NCI-H2081 (cell line): ENCODE results near the gene TMPRSS4.

Experiments
- DNase-seq, 2 experiments: peaks; one replicate each; lab custom pipeline; 2025; lab: John Stamatoyannopoulos, UW

Gene TMPRSS4

DNA sequence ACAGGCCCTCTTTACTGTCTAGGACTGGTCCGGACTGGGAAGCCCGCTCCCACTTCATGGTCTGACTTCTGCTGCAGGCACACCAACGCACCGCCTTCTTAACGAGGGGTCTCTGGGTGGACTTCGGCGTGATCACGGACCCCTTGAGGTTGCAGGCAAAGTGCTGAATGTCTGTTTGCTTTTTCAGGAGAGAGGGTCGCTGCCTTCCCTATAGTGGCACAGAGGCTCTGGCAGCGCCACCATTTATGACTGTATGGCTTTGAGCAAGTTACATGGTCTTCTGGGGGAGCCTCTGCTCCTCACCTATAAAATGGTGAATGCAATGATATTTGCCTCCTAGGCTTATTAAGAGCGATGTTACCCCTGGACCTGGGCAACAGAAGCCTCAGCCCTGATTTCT lies 77.1 kb downstream of the TMPRSS4 start:
- DNase-seq = no peak

DNA sequence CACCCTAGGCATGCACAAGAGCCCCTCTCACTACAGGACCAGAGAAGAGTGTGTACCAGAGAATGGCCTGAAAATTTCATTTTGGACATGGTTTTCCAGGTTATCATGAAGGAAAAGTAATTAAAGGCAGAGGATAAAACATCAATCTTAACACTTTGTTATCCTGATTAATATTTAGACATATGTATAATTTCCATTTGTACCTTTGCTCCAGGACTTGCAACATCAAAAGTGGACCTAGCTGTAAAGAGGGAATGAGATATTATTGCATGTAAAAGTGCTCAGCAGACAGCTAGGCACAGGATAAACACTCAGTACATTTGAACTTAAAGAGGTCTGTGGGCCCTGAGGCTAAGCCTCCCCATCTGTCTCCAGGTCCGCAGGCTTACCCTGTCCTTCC lies 77.8 kb downstream of the TMPRSS4 start:
- DNase-seq = no peak

DNA sequence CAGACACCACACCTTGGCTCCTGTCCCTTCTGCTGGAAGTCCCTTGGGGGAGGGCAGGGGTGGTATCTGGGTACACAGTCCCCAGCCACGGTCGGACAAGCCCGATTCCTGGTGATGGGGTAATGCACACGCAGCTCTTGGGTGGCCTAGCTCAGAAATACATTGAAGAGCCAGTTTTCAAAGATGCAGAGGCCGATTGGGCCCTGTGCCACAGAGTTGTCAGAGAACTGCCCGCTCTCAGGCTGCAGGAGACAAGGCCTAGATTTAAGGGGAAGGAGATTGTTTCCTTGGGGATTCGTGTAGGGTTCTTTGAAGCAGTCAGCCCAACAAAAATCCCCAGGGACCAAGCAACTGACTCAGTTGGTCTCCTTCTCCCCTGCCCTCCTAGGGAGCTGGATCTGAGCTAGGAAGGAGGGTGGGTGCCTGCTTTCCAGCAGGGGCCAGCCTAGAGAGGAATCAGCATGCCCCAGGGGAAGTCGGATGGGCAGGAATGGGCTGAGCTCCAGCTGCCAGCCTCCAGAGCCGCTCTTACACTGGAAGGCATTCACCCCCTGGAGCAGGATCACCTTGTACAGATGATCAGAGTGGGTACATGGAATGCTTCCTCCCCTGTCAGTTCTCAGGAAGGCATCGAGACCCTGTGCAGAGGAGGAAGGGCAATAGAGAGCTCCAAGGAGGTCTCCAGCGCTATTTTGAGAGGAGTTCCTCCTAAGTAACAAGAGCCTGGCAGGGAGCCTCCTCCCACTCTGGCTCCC lies 79.1 kb downstream of the TMPRSS4 start:
- no peak for DNase-seq

DNA sequence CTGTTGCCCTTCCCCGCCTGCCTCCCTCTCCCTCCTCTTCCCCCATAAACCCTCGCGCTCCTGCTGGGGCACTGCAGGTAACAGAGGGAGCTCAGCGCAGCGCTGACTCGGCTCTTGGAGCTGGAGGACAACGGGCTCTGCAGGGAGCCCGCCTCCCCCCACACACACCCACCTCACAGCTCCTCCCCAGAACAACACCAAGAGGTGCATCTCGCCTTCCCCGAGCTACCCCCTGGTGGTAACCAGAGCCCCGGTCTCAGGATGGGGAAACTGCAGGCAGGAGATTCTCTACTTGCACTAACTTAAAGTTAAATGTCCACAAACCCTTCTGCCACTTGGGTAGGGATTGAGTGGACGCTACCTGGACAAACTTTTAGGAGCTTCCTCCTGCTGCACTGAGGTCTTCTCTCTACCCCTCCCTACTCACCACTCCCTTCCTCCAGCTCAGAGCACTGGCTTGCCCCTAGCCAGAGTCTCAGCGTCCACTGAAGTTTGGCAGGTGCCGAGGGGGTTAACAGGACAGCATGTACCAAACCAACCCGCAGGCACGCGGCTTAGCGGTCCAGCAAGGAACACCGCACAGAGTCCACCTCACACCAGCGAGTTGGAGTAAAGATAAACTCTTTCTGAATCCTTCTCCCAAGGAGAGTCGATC lies 79.8 kb downstream of the TMPRSS4 start:
- peak; percentile 20 to 46 for DNase-seq

DNA sequence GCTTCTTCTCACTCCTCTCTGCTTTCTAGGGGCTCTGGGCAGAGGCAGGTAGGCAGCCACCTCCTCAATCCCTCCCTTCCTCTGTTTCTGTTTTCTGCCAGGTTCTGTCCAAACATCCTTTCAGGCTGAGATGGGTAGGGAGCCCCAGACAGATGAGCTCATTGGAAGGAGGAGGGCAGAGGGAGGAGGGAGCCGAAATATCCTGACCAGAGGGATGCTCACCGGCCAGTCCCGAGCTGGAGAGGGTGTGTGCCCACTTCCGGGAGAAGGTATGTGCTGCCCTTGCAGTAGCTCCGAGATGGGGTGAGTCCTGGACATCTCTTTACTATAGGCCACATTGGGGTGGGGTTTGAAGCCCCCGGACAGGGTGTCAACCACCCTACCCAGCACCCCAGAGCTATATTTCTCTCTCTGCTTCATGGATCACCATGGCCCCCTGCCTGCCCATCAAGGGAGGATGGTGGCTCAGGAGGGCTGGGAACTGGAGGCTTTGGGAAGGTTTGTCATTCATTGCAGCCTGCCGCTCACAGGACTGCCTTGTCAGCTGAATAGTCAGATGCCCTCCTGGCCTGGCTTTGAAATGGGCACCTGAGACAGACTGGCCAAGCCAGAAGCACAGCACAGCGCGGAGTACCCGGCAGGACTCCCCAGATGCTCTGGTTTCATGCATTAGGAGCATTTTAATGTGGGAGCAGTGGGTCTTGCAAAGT lies 80.5 kb downstream of the TMPRSS4 start:
- DNase-seq = no peak

DNA sequence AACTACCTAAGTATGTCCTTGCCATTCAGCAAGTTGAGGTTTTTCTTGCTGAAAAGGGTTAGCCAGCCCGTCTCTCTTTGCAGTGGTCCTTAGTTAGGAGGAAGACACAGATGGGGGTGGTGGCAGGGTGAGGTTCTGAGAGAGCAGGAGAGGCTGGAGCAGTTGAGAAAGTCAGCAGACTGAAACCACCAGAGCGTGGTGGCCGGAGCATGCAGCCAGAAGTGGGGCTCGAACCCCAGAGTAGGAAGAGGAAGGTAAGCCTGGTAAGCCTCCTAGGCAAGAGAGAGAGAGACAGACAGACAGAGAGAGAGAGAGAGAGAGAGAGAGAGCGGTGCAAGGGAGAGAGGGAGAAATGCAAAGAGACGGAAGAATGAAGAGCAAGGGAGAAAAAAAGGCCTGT lies 84.9 kb downstream of the TMPRSS4 start:
- DNase-seq = no peak

DNA sequence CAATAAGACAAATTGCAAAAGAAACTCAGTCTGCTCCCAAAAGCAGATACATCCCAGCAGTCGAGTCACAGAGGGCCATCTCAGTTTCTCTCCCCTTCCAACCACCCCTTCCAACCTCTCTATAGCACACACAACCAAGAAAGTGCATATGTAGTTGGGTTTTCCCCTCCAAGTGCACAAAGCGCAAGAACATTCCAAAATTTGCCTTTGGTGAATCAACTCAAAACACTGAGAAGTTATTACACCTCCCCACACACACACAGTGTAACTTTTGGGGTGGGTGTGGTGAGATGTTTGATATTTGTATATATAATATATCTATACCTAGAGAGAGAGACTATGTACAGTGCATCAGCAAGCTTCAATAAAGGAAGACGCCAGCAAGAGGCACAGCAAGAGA lies 86.0 kb downstream of the TMPRSS4 start:
- no peak for DNase-seq

DNA sequence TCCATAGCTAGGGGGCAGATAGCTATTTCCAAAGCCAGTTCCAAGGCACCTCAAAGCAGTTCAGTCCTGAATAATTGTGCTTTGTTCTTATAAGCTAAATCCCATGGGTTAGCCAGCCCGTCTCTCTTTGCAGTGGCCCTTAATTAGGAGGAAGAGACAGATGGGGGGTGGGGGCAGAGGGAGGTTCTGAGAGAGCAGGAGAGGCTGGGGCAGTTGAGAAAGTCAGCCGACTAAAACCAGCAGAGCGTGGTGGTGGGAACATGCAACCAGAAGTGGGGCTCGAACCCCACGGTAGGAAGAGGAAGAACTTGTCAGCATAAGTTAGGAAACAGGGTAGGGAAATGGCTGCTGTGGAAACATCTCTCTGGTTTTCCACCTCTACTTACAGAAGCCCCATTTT lies 86.6 kb downstream of the TMPRSS4 start:
- DNase-seq = no peak

DNA sequence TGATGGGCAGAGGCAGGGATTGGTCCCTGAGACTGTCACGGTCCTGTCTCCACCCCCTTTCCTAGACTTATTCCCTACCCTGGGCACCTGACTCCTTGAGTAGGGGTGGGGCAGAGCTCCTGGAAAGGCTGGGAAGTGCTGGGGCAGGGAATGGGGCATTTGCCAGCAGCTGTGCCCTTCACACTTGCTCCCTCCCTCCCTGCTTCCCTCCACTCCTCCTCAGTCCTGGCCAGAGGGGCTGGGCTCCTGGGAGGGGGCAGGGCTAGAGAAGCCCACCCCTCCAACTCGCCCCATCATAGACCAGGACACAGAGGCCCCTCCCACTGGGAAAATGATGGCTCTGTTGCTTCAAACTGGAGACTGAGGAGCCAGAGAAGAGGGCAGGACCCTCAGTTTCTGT lies 88.0 kb downstream of the TMPRSS4 start:
- no peak for DNase-seq

DNA sequence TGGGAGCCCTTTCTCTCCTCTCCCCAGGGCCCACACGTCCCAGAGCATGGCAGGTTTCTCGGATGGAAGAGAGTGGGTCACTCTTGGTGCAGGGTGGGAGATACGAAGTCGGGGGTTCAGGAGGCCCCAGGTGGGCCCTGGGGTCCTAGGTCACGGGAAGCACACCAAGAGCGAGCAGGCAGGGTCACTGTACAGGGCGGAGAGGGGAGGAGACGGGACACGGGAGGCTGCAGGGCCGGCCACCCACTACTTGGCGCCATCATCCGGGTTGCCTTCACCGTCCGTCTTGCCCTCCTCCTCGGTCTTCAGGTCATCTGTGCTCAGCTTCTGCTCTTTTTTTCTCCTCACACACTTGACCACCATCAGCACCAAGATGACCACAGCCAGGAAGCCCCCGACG lies 89.8 kb downstream of the TMPRSS4 start:
- DNase-seq = no peak

DNA sequence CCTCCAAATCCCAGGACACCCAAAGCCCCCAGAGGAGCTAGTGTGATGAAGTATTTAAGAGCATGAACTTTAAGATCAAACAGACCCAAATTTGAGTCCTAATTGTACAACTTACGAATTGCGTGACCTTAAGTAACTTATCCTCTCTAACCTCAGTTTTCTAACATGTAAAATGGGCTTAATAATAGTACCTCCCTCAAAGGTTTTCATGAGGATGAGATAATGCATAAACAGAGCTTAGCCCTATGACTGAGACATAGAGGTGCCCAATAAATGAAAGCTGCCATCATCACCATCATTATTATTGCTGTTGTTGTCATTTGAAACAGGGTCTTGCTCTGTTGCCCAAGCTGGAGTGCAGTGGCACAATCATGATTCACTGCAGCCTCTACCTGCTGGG lies 90.4 kb downstream of the TMPRSS4 start:
- no peak for DNase-seq

DNA sequence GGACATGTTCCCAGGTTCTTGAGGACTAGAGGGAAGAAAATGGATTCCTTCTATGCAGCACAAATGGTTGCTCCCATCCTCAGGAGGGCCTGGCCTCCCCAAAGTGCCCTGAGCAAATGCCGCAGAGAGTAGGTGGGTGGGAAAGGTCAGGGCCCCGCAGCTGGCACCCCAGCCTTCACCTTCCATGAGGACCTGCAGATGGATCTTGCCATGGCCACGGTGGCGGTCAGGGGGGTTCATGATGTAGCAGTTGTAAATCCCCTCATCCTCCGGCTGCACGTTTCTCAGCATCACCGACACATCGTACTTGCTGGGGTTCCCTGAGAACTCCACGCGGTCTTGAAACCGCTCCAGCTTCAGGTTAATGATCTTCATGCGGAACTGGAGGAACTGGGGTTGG lies 91.0 kb downstream of the TMPRSS4 start:
- no peak for DNase-seq

DNA sequence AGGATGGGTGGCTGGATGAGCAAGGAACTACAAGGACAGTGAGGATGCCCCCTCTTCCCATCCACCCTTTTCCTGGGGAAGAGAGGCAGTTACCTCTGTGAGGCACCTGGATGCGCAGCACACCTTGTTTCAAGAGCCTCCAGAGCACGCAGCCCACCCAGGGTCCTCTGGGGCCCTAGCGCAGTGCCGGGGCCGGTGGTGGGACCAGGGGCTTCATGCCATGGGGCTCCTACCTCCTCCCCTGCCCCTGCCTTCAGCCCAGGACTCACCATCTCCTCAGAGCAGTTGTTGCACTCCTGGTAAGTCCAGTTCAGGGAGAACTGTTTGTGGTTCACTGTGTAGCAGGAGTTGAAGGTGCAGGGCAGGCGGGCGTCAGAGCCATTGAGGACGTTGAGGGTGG lies 91.4 kb downstream of the TMPRSS4 start:
- DNase-seq = no peak

DNA sequence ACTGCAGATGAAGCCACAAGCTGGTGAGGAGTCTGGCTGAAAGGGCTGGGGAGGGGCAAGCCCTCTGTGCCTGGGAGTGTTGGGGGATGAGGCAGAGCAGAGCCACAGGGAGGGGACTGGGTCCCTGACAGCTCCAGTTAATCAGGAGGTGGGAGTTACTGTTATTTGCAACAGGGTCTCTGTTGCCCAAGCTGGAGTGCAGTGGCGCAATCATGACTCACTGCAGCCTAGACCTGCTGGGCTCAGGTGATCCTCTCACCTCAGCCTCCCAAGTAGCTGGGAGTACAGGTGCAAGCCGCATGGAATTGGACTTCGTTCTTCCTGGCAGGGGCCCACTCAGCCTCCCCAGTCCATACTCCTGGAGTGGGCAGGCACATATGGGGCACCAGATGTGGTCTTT lies 91.9 kb downstream of the TMPRSS4 start:
- DNase-seq = no peak

DNA sequence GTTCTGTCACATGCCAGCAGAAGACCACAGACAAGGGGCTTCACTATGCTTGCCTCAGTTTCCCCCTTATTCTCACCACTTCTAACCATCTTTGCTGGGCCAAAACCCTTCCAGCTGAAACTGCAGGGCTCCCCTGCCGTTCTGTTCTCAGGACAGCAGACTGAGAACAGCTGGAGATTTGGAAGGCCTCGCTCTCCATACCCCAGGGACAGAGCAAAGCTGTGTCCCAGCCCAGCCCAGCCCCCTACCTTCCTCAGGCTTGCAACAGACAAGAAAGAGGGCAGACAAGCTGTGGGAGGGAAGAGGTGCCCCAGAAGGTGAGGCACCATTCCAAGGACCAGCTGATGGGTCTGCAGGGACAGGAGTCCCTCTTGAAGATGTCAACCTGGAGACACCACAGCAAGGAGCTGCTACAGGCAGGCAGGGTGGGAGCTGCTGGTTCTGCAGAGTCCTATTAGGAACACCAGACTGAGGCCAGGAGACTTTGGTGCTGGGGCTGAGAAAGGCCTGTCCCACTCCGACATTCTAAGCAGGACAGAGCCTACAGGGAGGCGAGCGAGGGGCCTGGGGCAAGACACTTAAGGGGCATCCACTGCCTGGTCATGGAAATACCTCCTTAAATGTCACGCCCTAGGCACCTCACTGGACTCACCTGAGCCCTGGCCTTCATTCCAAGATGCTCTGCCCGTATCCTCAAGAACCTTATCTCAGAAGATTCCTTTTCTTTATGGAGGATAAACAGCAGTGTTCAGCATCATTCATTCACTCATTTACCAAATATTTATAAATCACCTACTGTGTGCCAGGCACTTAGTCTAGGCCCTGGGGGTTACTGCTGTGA lies 92.6 kb downstream of the TMPRSS4 start:
- DNase-seq = no peak

DNA sequence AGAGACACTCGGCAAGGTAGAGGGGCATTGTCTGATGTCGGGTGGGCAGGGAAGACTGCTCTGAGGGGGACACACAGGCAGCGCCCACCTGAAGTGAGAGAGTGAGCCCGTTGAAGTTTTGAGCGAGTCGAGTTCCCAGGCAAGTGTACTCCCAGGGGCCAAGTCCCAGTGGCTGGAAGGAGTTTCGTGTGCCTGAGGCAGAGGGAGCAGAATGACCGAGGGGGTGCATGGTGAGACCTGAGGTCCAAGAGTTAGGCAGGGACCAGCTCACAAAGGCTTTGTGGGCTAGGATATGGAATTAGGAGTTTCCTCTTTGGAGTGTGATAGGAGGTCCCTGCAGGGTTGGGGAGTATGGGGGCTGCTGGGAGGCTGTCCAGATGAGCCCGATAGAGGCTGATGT lies 93.4 kb downstream of the TMPRSS4 start:
- DNase-seq = no peak

DNA sequence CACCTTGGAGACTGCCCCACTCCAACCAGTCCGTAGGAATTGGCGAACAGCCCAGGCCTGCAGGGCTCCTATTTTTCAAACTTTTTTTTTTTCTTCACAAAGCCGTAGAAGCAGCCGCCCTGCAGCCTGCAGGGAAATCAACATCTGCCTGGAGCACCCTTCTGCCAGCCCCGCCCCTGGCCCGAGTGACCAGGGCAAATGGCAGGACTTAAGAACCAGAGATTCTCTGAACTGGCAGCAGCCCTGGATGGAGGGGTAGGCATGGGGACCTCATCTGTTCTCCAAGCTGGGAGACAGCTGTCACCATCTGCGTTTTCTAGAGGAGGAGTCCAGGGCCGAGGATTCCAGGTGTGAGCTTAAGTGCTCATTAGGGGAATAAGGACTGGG lies 94.0 kb downstream of the TMPRSS4 start:
- DNase-seq = no peak
